Activated naive CD4-positive, alpha-beta T cell (primary cell): ENCODE measurements around the gene RBBP8NL.
"Not testable (repeated sequence)": the region's sequence is repeated elsewhere in the genome, so short reads cannot be mapped to it uniquely, and the experiment has no call there.

Experiments
- DNase-seq, 4 experiments: peaks; one replicate each; lab custom pipeline; 2025; lab: John Stamatoyannopoulos, UW

Gene RBBP8NL

DNA sequence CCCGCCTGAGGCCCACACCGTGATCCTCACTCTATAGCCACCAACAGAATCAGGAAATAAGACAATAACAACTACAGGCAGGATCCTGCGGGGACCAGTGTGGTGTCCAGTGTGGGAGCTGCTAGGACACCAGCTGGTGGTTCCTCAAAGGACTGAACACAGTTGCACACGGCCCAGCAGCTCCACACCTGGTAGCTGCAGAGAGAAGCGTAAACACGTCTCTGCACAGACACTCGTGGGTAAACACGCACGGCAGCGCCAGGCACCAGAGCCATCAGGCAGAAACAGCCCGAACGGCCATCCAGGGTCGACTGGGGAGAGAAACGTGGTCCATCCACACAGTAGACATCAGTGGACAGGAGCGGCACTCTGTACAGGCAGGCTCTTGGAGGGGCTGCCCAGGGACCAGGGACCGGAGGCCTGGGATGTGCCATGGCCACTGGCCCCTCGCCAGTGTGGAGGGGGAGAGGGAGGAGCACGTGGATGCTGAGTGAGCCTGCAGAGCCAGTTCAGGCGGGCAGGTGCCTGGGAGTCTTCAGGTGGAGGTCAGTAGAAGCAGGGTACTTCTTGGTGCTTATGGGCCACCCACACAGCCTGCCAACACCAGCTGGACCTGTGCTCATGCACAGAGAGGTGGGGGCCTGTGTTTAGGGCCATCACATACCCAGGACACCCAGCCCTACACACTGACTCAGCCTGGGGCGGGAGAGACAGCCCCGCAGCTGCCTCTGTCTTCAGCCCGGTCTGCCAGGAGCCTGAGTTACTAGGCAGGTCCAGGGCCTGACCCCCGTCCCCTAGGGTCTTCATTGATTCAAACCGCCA lies 52.8 kb downstream of the RBBP8NL start:
- no peak for DNase-seq

DNA sequence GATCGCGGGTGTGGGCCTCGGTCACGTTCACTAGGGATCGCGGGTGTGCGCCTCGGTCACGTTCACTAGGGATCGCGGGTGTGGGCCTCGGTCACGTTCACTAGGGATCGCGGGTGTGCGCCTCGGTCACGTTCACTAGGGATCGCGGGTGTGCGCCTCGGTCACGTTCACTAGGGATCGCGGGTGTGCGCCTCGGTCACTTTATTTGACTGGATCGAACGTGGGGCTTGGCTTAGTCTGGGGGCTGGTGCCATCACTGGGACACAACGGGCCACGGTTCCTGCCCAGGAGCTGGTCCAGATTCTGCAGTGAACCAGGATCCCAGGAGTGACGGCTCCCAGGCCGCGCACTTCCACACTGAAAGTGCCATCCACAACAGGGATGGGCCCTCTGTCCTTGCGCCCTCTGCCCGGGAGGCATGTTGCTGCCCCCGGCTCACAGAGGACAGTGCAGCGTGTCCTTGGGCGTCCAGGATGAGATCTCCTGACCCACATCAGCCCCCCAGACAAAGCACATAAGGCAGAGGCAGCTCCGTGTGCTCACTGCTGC lies 53.6 kb downstream of the RBBP8NL start:
- not testable (repeated sequence) for DNase-seq

DNA sequence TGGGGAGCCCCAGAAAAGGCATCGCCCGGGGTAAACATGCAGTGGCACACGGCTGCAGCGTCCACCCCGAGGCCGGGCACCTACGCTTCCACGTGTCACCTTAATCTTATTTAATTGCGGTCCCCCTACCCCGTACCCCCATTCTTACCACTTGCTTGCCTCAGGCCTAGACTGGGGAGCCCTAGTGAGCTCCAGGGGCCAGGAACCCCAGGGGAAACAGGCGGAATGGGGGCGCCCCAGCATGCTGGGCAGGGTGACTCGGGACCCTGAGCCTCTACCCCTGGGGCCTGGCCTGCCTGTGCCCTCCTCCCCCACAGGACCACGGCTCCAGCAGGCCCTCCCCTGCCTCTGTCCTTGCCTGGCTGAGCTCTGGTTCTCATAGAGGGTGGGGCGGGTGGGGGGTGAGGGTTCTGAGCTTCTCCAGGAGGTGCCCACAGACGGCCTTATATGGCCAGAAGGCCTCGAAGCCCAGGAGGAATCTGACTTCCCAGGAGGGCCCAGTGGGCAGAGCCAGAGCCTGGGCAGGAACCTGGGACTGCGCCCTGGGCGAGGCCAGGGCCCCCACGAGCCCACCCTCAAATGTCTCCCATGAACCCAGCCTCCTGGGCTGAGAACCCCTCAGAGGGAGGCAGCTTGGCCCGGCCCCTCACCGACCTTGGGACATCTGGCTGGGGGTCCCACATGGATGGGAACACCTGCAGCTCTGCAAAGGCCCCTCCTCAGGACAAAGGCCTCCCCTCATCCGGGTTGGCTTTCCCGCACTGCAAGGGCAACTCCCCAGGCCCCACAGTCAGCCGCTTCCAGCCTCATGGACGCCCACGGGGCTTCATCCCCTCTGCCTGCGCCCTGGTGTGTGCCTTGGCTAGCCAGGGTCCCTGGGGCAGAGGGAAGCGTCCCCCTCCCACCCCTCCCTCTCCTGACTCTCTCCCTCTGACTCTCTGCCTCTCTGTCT lies 55.0 kb downstream of the RBBP8NL start:
- DNase-seq = no peak

DNA sequence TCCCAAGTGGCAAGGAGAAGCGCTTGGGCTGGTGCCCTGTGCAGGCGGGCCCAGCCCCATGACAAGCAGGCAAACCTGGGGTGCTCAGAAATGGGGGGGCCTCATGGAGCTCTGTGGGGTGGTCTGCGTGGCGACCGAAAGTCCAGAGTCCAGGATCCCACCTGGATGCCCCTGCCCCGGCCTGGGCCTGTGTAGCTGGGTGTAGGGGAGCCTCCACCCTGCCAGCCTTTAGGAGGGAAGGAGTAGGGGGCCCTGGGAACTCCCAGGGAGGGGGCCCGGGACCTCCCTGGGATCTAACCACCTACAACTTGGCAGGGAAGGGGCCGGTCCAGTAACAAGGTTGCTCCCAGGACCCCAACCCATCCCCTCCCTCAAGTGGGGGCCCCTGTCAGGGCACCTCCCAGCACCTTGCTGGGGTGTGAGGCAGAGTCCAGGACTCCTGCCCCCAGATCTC lies 55.7 kb downstream of the RBBP8NL start:
- no peak for DNase-seq

DNA sequence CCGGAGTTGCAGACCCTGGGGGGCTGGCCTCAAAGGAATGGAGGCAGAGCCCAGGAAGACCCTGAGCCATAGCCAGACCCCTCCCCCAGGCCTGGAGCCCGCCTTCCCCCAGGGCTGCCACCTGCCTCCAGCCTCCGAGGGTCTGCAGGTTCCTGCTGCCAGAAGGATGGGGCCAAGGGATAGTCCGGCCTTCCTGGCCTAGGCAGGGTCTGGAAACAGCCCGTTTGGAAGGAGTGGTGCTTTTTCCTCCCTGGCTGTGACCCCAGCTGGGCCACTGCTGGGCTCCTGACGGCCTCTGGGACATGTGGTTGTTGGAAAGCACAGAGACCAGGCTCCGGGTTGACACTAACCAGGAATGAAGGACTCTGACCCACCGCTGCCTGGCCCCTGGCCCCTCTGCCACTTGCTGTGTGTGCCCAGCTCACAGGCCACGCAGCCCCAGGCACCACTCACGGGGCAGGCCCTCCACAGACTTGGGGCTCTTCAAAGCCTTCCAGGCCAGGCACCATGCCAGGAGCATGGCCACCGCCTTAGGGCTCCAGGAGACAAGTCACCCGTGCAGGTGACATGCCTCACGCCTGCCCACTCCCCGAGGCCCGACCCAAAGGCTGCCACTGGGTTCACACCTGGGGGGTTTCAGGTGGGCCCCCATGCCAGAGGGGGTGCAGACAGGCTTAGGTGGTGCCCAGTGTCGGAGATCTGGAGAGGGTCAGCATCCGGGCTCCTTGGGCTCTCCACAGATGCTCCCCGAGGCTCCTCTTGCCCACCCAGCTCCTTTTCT lies 56.3 kb downstream of the RBBP8NL start:
- no peak for DNase-seq

DNA sequence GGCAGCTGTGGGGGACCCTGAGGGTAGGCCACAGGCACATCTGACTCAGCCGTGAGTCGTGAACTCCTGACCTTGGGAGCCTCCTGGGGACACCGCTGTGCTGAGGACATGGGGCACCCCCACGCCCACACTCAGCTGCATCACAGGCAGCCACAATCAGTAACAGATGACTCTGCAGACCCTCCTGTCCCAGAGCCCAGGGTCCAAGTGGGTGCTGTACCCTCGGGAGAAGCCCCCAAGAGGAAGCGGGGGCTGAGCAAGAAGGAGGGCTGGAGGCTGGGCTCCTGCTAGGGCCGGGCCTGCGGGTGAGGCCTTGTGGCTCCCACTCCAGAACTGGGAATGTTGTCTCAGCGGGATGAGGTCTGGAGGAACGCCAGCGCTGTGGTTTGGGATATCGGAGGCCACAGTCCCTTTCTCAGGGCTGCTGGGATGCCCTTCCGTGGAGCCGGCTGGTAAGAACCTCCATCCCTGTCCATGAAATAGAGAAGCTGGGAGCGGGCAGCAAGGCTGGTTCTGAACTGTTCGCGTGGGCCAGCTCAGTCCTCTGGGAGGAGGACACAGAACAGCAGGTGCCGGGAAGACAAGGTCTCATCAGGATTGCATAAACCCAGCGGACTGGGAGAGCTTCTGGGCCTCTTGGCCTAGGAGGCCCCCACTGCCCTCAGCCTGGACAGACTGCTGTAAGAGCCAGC lies 57.1 kb downstream of the RBBP8NL start:
- DNase-seq = no peak

DNA sequence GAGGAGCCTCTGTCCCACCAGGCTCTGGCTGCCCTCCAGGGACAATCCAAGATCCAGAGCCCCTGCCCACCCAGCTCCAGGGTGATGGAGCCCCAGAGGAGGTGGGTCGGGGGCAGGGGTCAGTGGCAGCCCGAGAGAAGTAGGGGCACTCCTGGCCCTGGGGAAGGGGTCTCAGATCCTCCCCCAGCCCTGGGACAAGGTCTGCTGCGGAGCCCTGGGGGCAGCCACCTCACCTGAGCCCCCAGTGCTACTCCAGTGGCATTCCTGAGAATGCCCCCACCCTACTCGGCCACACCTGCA lies 57.6 kb downstream of the RBBP8NL start:
- DNase-seq = no peak

DNA sequence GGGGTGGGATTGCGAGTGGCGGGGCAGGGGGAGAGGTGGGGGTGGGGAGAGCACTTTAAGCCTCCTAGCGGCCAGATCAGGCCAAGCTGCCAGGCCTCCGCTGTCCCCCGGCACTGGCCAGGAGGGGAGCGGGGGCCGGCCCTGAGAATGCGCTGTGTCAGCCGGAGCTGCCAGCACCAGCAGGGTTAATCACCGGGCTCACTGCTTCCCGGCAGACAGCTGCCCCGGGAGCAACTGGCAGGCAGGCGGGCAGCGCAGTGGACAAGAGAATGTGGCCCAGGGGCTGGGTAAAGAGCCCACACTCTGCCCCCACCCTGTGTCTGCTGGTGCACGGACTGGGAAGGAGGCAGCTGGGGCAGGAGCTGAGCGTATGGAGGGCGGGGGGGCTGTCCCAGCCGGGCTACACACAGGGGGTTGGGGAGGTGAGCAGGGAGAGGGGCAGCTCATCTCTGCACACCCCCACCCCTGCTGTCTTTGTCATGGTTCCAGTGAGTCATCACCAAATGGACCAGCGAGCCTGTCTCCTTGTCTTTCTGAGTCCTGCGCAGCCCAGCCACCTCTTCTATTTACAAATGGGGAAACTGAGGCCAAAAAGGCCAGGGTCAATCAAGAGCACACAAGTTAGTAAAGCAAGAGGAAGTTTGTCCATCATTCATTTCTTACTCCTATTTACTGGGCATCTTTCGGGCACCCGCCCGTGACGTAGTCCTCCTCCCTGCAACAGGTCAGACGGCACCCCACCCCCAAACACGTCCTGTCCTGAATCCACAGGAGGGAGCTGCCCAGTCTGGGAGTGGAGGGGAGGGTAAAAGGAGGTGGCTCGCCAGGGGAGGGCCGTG lies 58.1 kb downstream of the RBBP8NL start:
- DNase-seq = no peak

DNA sequence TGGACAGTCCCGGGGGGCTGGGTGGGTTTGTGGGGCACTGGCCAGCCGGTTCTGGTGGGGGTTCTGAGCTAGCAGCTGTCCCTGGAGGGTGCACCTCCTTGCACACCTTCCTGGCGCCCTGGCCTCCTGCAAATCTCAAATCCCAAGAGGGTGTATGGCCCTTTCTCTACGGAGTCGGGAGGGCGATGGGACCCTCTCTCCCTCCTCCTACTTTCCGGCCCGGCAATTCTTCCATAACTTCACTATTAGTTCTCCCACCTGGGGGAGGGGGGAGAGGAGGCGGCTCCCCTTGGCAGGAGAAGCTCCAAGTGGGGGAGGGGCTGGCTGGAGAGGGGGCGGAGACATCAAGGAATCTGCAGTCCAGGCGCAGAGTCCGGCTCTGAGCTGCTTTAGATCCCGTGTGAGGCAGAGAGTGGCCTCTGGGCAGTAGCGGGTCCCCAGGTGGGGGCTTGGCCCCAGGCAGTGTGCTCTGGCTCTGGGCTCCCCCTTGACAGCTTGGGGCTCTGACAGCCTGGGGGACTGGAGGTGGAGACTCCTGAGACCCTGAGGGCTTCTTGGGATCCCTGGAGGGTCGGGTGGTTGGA lies 58.9 kb downstream of the RBBP8NL start:
- DNase-seq = no peak

DNA sequence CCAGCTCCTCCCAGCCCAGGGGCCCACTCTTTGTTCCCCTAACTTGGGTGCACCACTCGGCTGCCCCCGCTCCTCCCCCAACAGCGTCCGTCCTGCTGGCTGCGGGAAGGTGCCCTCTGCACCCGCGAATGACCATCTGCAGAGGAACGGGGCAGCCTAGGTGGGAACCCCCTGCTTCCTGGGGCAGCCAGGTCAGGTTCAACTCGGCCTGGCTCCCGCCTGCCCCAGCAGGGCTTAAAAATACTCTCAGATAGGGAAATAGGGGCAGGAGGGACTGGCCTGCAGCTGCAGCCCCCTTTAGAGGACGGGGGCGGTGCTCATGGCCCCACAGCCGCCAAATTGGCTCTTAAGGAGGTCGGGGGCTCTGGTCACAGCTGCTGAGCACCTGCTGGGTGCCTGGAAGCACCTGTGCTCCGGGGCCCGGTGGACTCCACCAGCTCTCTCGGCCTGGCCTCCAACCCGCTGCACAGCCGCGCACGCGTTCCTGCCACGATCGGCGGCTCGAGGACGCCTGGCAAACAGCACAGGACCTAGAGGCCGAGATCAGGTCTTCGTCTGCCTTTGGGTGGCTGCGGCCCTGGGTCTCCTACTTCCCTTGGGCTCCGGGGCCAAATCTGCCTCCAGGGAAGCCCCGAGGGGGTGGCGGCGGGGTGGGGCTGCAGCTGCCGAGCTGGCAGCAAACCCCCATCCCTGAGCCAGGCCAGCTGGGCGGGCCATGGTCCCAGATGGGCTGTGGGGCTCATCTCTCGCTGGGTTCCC lies 59.5 kb downstream of the RBBP8NL start:
- peak in 1 of 4 experiments; percentile 15 for DNase-seq

DNA sequence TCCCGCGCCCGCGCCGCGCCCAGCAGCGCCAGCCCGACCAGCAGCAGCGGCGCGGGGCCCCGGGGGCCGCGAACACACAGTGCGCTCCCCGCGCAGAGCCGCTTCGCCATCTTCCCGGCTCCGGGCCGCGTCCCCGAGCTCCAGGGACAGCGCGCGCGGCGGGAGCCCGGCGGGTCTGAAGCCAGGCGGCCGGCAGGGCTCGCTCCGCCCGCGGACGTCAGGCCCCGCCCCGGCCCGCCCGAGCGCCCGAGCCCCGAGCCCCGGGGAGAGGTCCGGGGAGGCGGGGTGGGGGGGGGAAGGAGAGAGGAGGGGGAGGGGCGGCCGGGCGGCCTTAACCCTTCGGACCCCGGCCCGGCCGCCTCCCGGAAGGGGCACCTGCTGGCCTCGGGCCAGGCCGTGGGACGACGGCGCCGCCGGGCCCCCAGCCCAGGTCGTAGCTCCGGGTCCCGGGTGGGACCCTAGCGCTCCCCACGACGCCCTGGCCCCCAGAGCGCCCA lies 60.2 kb downstream of the RBBP8NL start, which contains the start of gene LAMA5:
Gene LAMA5, minus strand, starts transcription at position 177 of the 497 bp plus-strand sequence. Its CDS starts 67 bp downstream, at position 110.
- no peak for DNase-seq

DNA sequence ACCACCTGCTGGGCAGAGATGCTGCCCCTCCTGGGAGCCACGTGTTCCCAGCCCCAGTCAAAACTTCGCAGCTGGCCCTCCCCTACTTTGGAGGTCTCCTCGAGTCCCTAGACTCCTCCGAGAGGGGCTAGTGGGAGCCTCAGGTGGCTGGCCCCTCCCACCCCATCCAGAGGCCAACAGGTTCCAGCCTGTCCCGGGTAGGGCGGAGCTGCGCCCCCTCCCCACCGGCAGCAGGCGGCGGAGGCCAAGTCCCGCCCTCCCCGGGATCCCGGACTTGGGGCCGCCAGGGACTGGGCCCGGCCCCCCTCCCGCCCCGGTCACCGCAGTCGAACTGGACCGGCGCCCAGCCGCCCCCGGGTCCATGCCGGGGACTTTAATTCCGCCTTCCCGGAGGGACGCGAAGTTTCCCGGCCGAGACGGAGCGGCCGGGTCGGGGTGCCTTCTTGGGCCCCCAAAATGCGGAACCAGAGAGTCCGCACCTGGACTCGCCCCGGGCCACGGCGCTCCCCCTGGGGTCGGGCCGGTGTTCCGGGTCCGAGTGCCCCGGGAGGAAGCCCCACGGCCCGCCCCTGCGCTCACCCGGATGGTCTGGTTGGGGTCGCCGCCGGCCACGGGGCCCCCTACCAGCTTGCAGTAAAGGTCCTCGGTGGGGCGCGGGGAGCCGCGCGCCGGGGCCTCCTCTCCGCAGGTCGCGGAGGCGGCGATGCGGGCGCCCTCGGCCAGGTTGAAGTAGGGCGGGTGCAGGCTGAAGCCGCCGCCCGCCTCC lies 60.8 kb downstream of the RBBP8NL start:
- no peak for DNase-seq

DNA sequence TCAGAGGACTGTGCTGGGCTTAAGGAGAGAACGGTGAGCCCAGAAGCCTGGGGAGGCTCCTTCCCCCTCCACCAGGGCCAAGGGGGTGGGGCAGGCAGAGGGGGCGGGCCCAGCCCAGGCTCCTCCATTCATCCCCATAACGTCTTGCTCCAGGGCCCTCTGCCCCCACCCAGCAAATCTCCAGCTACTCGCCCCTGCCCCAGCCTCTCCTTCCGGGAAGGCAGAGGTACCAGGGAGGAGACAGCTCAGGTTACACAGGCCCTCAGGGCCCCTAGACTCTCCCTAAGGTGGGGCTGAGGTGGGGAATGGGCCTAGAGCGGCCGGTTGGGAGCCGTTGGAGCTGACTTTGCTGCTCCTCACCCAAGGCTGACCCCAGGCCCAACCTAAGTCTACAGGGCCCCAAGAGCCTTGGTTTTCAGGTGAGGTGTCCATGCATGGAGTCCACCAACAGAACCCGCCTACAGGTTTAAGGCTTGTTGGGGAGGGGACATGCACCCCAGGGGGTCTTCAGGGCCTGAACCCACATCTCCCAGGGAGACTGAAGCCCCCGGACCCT lies 61.4 kb downstream of the RBBP8NL start:
- DNase-seq = no peak

DNA sequence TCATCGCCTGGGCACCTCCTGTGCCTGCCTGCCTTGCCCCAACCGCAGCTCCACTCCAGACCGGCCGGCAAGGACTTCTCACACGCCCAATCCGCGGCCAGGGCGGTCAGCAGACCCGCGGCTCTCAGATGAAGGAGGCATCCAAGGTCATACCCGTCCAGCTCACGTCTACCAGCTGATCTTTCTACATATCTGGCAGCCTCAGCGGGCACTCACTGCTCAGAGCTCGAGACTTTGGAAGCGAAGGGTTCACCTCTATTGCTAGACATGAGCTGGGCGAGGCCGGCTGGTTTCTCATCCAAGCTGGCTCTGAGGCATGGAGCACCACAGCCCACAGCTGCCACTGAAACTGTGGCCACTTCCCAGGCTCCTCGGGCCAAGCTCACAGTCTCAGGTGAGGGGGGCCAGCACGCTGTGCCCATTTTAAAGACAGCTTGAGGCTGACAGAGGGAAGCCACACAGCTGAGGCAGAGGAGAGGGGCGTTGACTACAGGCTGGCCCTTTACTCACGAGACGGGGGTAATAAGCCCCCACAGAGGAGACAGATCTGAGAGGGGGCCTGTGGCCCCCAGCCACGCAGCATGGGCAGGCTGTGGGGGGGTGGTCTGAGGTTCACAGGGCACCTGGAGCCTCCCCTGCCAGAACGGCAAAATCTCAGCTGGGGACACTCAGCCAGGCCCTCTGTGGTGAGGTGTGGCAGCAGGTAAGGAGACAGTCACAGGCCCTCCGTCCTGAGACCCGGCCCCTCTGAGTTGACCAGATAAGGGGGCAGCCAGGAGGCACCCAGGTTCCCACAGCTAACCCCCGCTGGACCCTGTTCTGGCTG lies 62.2 kb downstream of the RBBP8NL start:
- DNase-seq = no peak

DNA sequence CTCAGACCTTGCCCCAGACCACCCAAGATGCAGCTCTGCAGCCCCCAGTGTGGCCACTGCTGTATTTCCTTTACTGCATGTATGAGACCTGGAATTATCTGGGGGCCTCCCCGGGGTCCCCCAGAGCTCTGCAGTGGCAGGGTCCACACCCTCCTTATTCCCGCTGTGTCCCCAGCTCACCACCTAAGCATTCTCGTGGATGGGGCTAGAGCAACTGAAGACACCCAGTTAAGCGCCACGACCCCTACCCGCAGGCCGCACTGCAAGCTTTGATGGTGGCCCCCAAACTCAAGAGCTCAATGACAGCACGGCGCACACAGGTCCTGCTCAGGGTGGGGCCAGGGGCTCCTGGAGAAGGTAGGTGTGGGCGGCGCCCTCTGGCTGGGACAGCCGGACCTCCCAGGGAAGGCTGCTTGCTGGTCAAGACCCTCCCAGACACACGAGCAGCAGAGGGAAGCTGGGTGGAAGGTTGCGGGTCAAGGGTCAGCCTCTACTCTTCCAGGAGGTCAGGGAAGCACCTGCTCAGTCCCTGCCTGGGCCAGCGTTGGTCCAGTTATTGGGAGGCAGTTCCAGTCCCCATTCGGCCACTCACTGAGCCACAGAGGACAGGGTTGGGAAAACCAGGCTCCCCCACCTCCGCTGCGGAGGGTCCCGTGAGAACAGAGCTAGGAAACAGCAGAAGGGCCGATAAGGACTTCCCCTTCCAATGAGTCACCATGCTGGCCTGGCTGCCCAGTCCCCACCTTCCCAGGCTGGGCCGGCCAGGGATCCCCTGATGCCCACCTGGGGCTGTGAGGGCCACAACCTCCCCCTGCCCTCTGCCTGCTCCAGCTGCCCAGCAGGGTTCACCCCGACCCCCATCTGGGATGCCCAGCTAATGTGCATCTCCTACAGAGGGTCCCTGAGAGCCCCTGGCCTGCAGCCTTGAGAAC lies 63.2 kb downstream of the RBBP8NL start:
- no peak for DNase-seq
